ACC112 (cell line): Measurements from ENCODE around the gene MED13L.

Experiments
- H2AFZ ChIP-seq: fragments of 200-600 bp; sonication (generic); one replicate; pipeline ENCODE4 v1.6.0; 2017; ENCODE audit warnings: antibody characterized with exemption, low read length; ENCODE audit not compliant: unreplicated experiment
- H3K27ac ChIP-seq: fragments of 200-600 bp; sonication (generic); 2 replicates; pipeline ENCODE4 v1.5.1; 2014; ENCODE audit warnings: low read depth, mild to moderate bottlenecking, antibody characterized with exemption, low read length, moderate library complexity
- H3K27me3 ChIP-seq: fragments of 200-600 bp; sonication (generic); 2 replicates; pipeline ENCODE4 v1.6.1; 2014; ENCODE audit warnings: mild to moderate bottlenecking, antibody characterized with exemption, low read length, moderate library complexity, mixed read lengths; ENCODE audit not compliant: insufficient read depth
- H3K36me3 ChIP-seq: fragments of 200-600 bp; sonication (generic); 2 replicates; pipeline ENCODE4 v1.6.1; 2016; ENCODE audit warnings: mild to moderate bottlenecking, antibody characterized with exemption, low read length, moderate library complexity, mixed read lengths; ENCODE audit not compliant: insufficient read depth
- H3K4me1 ChIP-seq: fragments of 200-600 bp; sonication (generic); one replicate; pipeline ENCODE4 v1.6.1; 2016; ENCODE audit warnings: low read length, mixed read lengths; ENCODE audit not compliant: insufficient read depth, unreplicated experiment, control insufficient read depth
- H3K4me3 ChIP-seq: fragments of 200-600 bp; sonication (generic); 2 replicates; pipeline ENCODE4 v1.5.1; 2014; ENCODE audit warnings: mild to moderate bottlenecking, low read depth, low read length
- H3K79me2 ChIP-seq: fragments of 200-600 bp; sonication (generic); one replicate; pipeline ENCODE4 v1.6.0; 2016; ENCODE audit warnings: low read length; ENCODE audit not compliant: control insufficient read depth, unreplicated experiment, insufficient read depth

The MED13L gene

DNA sequence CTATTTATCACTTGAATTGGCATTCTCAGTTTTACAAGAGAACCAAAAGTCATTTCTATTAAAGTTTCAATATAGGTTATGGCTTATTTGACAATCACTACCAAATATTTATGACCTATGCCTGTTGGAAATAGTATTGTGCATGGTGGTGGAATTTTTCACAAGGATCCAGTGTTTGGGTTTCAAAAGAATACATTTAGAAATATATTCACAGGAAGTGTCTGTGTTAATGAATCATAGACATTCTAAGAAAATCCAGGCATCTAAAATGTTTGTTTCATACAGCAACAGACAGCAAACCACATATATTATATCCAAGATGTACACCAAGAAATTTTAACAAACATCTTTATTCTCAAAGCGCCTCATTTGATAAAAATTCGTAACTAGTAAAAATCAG is 92.7 kb downstream of the MED13L start:
- H3K4me1 ChIP-seq, result peaks cover 21% of the 10 kb centered on the region
- peaks cover 91% of the 10 kb centered on the region for H3K79me2 ChIP-seq
- no peak overlapping the region for H3K4me3 ChIP-seq
- H2AFZ ChIP-seq, result no peak overlapping the region
- H3K27me3 ChIP-seq, result no peaks in the 10 kb centered on the region
- no peak overlapping the region; the same call in 1 of the 2 replicates for H3K27ac ChIP-seq
- H3K36me3 ChIP-seq, result no peaks in the 10 kb centered on the region

DNA sequence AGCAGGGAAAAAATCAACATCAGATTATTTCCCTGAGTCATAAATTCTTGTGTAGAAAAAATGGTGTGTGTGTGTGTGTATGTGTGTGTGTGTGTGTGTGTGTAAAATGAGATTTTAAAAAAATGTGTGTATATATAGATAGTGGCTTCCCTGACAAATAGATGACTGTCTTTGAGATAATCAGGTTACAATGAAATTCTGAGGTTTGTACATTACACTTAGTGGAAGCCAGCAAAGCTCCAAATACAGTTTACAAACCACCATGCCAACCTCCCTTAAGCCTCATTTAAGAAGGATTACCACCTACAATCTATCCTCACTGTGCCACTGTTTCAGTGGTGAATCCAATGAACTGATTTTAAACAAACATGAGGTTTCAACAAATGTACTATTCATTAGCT is 93.8 kb downstream of the MED13L start:
- Histone ChIP-seq H3K27ac (no peak overlapping the region), H3K36me3 (no peaks in the 10 kb centered on the region), H2AFZ (no peak overlapping the region), H3K27me3 (no peaks in the 10 kb centered on the region), H3K79me2 (peaks cover 92% of the 10 kb centered on the region), H3K4me1 (peaks cover 21% of the 10 kb centered on the region), H3K4me3 (no peak overlapping the region)

DNA sequence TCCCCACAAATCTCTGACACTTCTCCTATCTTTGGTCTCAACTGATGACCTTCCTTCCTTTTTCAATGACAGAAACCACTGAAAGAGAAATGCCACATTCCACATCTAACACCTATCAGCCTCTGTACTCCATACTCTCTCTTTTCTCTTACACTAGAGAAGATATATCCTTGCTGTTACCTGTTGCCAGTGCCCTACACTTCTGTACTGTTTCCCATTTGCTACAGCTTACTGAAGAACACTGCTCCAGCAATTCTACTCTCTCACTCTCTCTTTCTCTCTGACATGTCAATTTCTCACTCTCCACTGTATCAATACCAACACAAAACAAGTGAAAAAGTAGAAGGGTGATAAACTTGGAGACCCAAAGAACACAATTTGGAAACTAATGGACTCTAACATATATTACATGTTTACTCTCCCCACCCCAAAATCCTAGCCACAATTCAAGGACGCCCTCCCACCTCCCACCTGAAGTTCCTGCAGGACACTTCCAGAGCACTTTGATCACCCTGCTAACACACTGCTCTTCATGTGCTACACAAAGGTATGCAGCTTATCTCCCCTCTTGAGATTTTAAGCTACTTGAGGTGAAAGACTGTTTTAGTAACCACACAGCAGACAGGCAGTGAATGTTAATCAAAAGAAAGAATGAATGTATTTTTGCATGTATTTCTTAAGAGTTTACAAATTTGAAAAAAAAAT is 95.0 kb downstream of the MED13L start:
- no peaks in the 10 kb centered on the region for H3K27me3 ChIP-seq
- H3K36me3 ChIP-seq, result no peaks in the 10 kb centered on the region
- peaks cover 21% of the 10 kb centered on the region for H3K4me1 ChIP-seq
- no peak overlapping the region for H3K27ac ChIP-seq
- no peak overlapping the region for H2AFZ ChIP-seq
- H3K4me3 ChIP-seq, result no peak overlapping the region
- peaks cover 93% of the 10 kb centered on the region for H3K79me2 ChIP-seq

DNA sequence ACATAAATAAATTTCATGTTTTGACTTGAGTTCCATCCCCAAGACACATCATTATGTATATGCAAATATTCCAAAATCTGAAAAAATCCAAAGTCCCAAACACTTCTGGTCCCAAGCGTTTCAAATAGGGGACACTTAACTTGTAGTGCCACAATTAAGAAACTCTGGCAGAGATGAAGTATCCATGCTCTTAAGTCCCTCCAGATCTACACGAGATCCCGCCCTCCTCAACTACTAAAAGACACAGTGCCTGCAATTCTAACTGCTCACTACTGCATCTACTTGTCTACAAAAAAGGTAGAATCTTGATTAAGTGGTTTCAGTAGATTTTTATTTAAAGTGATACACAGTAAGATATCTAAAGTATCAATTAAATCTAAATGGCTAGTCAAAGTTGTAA is 97.0 kb downstream of the MED13L start:
- H3K79me2 ChIP-seq, result peaks cover 93% of the 10 kb centered on the region
- no peak overlapping the region for H2AFZ ChIP-seq
- peaks cover 15% of the 10 kb centered on the region for H3K4me1 ChIP-seq

DNA sequence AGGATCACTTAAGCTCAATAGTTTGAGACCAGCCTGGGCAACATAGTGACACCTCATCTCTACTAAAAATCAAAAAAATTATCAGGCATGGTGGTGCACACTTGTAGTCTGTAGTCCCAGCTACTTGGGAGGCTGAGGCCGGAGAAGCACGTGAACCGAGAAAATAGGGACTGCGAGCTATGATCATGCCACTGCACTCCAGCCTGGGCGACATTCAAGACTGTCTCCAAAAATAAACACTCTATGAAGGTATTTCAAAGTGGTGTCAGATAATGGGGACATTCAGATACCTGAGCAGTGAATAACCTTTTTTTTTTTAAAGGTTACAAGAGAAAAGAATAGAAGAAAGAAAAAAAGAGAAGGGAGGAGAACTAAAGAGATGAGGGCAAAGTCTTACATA is 98.1 kb downstream of the MED13L start:
- no peak overlapping the region for H3K4me3 ChIP-seq
- no peak overlapping the region for H3K27ac ChIP-seq
- no peaks in the 10 kb centered on the region for H3K36me3 ChIP-seq
- peaks cover 96% of the 10 kb centered on the region for H3K79me2 ChIP-seq
- no peak overlapping the region for H2AFZ ChIP-seq
- peaks cover 9% of the 10 kb centered on the region for H3K4me1 ChIP-seq
- no peaks in the 10 kb centered on the region for H3K27me3 ChIP-seq

More for the DNA sequence above, 97.0 kb downstream of the MED13L start:
- Histone ChIP-seq H3K36me3 (no peaks in the 10 kb centered on the region), H3K27me3 (no peaks in the 10 kb centered on the region), H3K4me3 (no peak overlapping the region), H3K27ac (no peak overlapping the region)

DNA sequence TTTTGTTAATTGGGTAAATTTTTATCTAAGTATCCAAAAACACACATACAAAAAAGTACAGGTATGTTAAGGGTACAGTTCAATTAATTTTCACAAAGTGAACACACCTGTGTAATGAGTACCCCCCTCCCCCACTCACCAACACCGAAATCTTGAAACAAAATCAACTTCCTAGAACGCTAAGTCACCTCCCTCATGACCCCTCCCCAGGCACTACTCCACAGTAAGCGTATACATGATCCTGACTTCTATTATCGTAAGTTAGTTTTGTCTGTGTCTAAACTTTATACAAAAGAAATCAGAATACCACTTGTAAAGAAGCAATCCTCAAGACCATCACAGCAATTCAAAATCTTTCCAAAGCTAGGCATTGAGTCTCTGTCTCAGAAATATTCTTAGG is 100.5 kb downstream of the MED13L start:
- no peak overlapping the region for H2AFZ ChIP-seq
- no peaks in the 10 kb centered on the region for H3K36me3 ChIP-seq
- H3K4me1 ChIP-seq, result peaks cover 9% of the 10 kb centered on the region
- no peak overlapping the region for H3K27ac ChIP-seq
- no peak overlapping the region for H3K4me3 ChIP-seq
- peaks cover 95% of the 10 kb centered on the region for H3K79me2 ChIP-seq
- no peaks in the 10 kb centered on the region for H3K27me3 ChIP-seq

DNA sequence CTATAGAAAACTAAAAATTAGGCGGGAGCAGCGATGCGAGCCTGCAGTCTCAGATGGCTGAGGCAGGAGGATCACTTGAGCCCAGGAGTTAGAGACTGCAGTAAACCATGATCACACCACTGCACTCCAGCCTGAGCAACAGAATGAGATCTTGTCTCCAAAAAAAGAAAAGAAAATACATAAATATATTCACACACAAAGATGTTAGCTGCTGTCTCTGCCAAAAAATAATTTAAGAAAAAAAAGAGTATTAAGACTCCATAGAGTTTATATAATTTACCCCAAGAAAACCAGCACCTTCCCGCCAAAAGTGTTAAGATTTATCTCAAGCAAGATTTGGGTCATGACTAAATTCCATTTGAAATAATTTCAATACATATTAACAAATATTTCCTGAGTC is 102.6 kb downstream of the MED13L start:
- Histone ChIP-seq H3K27me3 (no peaks in the 10 kb centered on the region), H2AFZ (no peak overlapping the region), H3K79me2 (peaks cover 95% of the 10 kb centered on the region), H3K36me3 (no peaks in the 10 kb centered on the region), H3K4me3 (no peak overlapping the region), H3K27ac (no peak overlapping the region), H3K4me1 (peaks cover 21% of the 10 kb centered on the region)

DNA sequence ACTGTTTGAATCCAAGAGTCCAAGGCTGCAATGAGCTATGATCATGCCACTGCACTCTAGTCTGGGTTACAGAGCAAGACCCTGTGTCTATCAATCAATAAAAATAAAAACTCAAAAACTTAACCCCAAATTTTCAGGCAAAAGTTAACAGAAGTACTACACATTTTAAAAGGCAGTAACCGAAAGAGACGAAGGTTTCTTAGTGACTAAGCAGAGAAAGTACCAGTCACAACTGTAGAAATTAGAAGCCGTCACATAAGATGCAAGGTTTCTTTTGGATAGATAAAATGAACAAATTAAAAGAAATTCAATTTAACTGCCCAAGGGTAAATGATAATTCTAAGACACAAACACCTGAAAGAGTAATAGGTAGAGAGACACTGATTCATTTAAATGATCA is 103.5 kb downstream of the MED13L start:
- Histone ChIP-seq H3K4me1 (peaks cover 21% of the 10 kb centered on the region), H3K36me3 (no peaks in the 10 kb centered on the region), H3K27ac (no peak overlapping the region), H3K27me3 (no peaks in the 10 kb centered on the region), H2AFZ (no peak overlapping the region), H3K79me2 (peaks cover 94% of the 10 kb centered on the region), H3K4me3 (no peak overlapping the region)

DNA sequence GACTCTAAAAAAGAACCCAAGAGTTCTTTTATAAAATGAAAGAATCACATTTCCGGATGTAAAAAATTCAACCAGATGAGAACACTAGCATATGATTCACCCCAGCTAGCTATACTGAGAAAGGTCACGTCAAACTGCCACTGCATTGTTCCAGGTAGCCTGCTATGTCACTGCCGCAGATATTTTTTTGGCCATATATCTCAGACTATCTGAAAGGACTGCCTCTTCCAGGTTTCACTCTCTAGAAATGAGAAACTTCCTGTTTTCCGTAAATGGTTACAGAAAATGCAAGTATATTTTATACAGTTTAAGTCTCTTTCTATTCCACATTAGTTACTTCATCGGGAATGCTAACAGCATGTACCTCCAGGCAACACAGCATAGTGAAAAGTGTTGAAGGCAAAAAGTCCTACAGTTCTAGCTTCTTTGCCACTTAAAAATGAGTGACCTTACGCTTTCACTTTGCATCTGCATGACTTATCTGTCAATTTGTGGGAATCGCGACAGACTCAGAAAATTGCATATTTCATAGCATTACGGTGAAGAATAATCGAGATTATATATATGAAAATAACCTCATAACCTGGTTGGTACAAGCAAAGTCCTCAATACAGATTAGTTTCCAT is 105.2 kb downstream of the MED13L start:
- Histone ChIP-seq H3K4me1 (peaks cover 24% of the 10 kb centered on the region), H3K27me3 (no peaks in the 10 kb centered on the region), H3K36me3 (no peaks in the 10 kb centered on the region), H3K4me3 (peak overlapping the region; percentile 42), H2AFZ (no peak overlapping the region), H3K27ac (peak overlapping the region; percentile 44), H3K79me2 (peaks cover 92% of the 10 kb centered on the region)

DNA sequence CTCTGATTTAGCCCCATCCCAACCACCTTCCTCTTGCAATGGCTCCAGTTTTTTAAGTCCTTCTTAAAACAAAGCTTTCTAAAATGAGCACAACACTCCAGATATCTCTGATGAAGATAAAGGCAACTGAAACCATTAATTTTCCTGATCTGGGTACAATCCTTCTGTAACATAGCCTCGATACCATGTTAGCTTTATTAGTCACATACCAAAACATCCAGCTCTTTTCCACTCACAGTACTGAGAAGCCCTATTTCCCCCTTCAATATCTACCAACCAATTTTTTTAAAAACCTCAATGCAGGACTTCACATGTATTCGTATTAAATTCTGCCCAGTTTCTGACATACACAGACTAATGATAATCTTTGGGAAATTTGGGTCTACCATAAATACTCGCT is 105.9 kb downstream of the MED13L start:
- H2AFZ ChIP-seq, result no peak overlapping the region
- no peaks in the 10 kb centered on the region for H3K36me3 ChIP-seq
- H3K79me2 ChIP-seq, result peaks cover 89% of the 10 kb centered on the region
- H3K4me1 ChIP-seq, result peaks cover 27% of the 10 kb centered on the region
- peak overlapping the region; percentile 44 for H3K27ac ChIP-seq
- H3K27me3 ChIP-seq, result no peaks in the 10 kb centered on the region
- H3K4me3 ChIP-seq, result peak overlapping the region; percentile 42

DNA sequence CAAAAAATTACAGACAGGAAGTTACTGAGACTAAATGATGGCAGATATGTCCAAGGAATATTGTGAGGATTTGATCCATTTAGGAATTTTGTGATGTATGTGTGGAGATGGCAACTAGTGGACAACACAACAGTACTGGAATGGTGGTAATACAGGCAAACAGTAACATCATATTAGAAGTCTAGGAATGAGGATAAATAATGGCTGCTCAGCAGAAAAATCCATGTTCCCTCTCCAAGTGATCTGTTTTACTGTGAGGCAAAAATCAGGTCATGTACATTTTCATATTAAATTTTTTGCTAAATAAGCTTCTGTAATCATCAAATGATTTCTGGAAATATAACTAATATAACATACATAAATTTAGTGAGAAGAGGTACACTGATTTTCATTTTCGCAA is 108.4 kb downstream of the MED13L start:
- H3K27me3 ChIP-seq, result no peaks in the 10 kb centered on the region
- no peaks in the 10 kb centered on the region for H3K36me3 ChIP-seq
- H3K4me1 ChIP-seq, result peaks cover 44% of the 10 kb centered on the region
- H2AFZ ChIP-seq, result no peak overlapping the region
- no peak overlapping the region for H3K4me3 ChIP-seq
- peaks cover 87% of the 10 kb centered on the region for H3K79me2 ChIP-seq
- H3K27ac ChIP-seq, result no peak overlapping the region
